ENCODE results near the gene FOXJ3. TPM values are rescaled to one million over a fixed set of nuclear protein-coding genes. Genes with fewer than 3 reads are reported as not detected.

FOXJ3 gene
- total and polyA plus RNA-seq, 8 donors = 6.8 to 25.5 (median 20.2) TPM

GRCh38 chr1:42141978-42142377 lies 193.1 kb downstream of the FOXJ3 start:
- H3K4me1 ChIP-seq = no peaks in the 10 kb centered on the region
- no peaks in the 10 kb centered on the region for H3K27me3 ChIP-seq
- H3K4me3 ChIP-seq = no peak overlapping the region
- H3K27ac ChIP-seq = no peak overlapping the region
- FAIRE-seq = no peak
- H3K36me3 ChIP-seq = no peaks in the 10 kb centered on the region
- intact Hi-C loops (cut with DNase I) = no loop called here
- ATAC-seq = no peak
- DNase-seq = no peak
- no peak for TF ChIP-seq CTCF (IDR thresholded peaks at IDR 0.05)
- 68 to 83% methylated on average over 5 of the region's 5 CpGs for WGBS, 2 donors
- no peaks in the 10 kb centered on the region for H3K9me3 ChIP-seq

- DNase-seq = no peak
- H3K4me3 ChIP-seq = no peak overlapping the region
- H3K9me3 ChIP-seq = no peaks in the 10 kb centered on the region
- intact Hi-C loops (cut with DNase I) = no loop called here
- H3K4me1 ChIP-seq = no peaks in the 10 kb centered on the region
- no peak for TF ChIP-seq CTCF (IDR thresholded peaks at IDR 0.05)
- H3K27me3 ChIP-seq = no peaks in the 10 kb centered on the region
- no peak for ATAC-seq
- FAIRE-seq = no peak
- H3K36me3 ChIP-seq = no peaks in the 10 kb centered on the region
- WGBS, 2 donors = 87 to 91% methylated on average over 2 of the region's 2 CpGs
- no peak overlapping the region for H3K27ac ChIP-seq
Measured at GRCh38 chr1:42140191-42140590, 194.8 kb downstream of the FOXJ3 start.

- DNase-seq = no peak
- intact Hi-C loops (cut with DNase I) = no loop called here
- WGBS, 2 donors = 89 to 93% methylated on average over 3 of the region's 3 CpGs
- no peak for FAIRE-seq
- no peak for TF ChIP-seq CTCF (IDR thresholded peaks at IDR 0.05)
- Histone ChIP-seq H3K36me3 (no peaks in the 10 kb centered on the region), H3K9me3 (no peaks in the 10 kb centered on the region), H3K27ac (no peak overlapping the region), H3K4me1 (no peaks in the 10 kb centered on the region), H3K4me3 (no peak overlapping the region), H3K27me3 (no peaks in the 10 kb centered on the region)
- ATAC-seq = no peak
Measured at GRCh38 chr1:42139444-42139843, 195.6 kb downstream of the FOXJ3 start.

GRCh38 chr1:42138586-42138985 lies 196.4 kb downstream of the FOXJ3 start:
- intact Hi-C loops (cut with DNase I) = no loop called here
- no peak for TF ChIP-seq CTCF (IDR thresholded peaks at IDR 0.05)
- ATAC-seq (no peak), DNase-seq (no peak), FAIRE-seq (no peak)
- H3K4me1 ChIP-seq = no peaks in the 10 kb centered on the region
- H3K27me3 ChIP-seq = no peaks in the 10 kb centered on the region
- no peak overlapping the region for H3K27ac ChIP-seq
- no peaks in the 10 kb centered on the region for H3K9me3 ChIP-seq
- no peak overlapping the region for H3K4me3 ChIP-seq
- 95 to 97% methylated on average over 4 of the region's 4 CpGs for WGBS, 2 donors
- H3K36me3 ChIP-seq = no peaks in the 10 kb centered on the region

GRCh38 chr1:42137766-42138165 lies 197.3 kb downstream of the FOXJ3 start:
- ATAC-seq = no peak
- H3K4me3 ChIP-seq = no peak overlapping the region
- H3K4me1 ChIP-seq = no peaks in the 10 kb centered on the region
- TF ChIP-seq CTCF (IDR thresholded peaks at IDR 0.05) = no peak
- H3K27me3 ChIP-seq = no peaks in the 10 kb centered on the region
- WGBS, 2 donors = 78 to 83% methylated on average over 10 of the region's 10 CpGs
- H3K27ac ChIP-seq = no peak overlapping the region
- H3K36me3 ChIP-seq = no peaks in the 10 kb centered on the region
- FAIRE-seq = no peak
- H3K9me3 ChIP-seq = no peaks in the 10 kb centered on the region
- no peak for DNase-seq
- intact Hi-C loops (cut with DNase I) = no loop called here
